WTC11 (cell line): ENCODE measurements around the gene SLC34A1.

Experiments used
- ATF1 ChIP-seq: sonication (generic); formaldehyde crosslinking; IDR thresholded peaks from 2 replicates; pipeline ENCODE4 v1.8.1; 2023; ENCODE audit warnings: mild to moderate bottlenecking, moderate library complexity, missing genetic modification reagents
- ATF3 ChIP-seq: sonication (generic); formaldehyde crosslinking; conservative IDR thresholded peaks from 2 replicates; pipeline ENCODE4 v1.8.1; 2022; ENCODE audit warnings: mild to moderate bottlenecking, missing genetic modification reagents
- CTCF ChIP-seq: fragments of 200-600 bp; IDR thresholded peaks from 2 replicates; pipeline ENCODE4 v1.8.0; 2022; ENCODE audit warnings: antibody characterized with exemption
- E2F4 ChIP-seq: sonication (generic); formaldehyde crosslinking; IDR thresholded peaks from 2 replicates; pipeline ENCODE4 v1.8.1; 2022; ENCODE audit warnings: low read depth, mild to moderate bottlenecking, moderate library complexity, missing genetic modification reagents, borderline replicate concordance
- ESRRA ChIP-seq: sonication (generic); formaldehyde crosslinking; IDR thresholded peaks from 2 replicates; pipeline ENCODE4 v1.8.1; 2022; ENCODE audit warnings: mild to moderate bottlenecking, missing genetic modification reagents, borderline replicate concordance
- ETV6 ChIP-seq: sonication (generic); formaldehyde crosslinking; IDR thresholded peaks from 2 replicates; pipeline ENCODE4 v1.8.1; 2022; ENCODE audit warnings: mild to moderate bottlenecking, missing genetic modification reagents
- GTF2I ChIP-seq: fragments of 250-450 bp; sonication (Bioruptor Pico); conservative IDR thresholded peaks from 2 replicates; pipeline ENCODE4 v1.4.0; 2021; ENCODE audit warnings: mild to moderate bottlenecking
- JUN ChIP-seq: sonication (generic); formaldehyde crosslinking; IDR thresholded peaks from 2 replicates; pipeline ENCODE4 v1.8.0; 2023; ENCODE audit warnings: mild to moderate bottlenecking, missing genetic modification reagents
- NFYB ChIP-seq: sonication (generic); formaldehyde crosslinking; conservative IDR thresholded peaks from 2 replicates; pipeline ENCODE4 v1.8.0; 2022; ENCODE audit warnings: low read depth, missing genetic modification reagents
- SP1 ChIP-seq: sonication (generic); formaldehyde crosslinking; conservative IDR thresholded peaks from 2 replicates; pipeline ENCODE4 v1.8.1; 2022; ENCODE audit warnings: missing genetic modification reagents
- ZMAT4 ChIP-seq: fragments of 250-450 bp; sonication (Bioruptor Pico); IDR thresholded peaks from 2 replicates; pipeline ENCODE4 v1.9.0; 2021; ENCODE audit warnings: mild to moderate bottlenecking
- ZNF138 ChIP-seq: sonication (generic); formaldehyde crosslinking; conservative IDR thresholded peaks from 2 replicates; pipeline ENCODE4 v1.8.1; 2022; ENCODE audit warnings: mild to moderate bottlenecking, moderate library complexity, missing genetic modification reagents
- ZNF317 ChIP-seq: sonication (generic); formaldehyde crosslinking; IDR thresholded peaks from 2 replicates; pipeline ENCODE4 v1.8.1; 2023; ENCODE audit warnings: low read depth, mild to moderate bottlenecking, moderate library complexity, missing genetic modification reagents, borderline replicate concordance

GRCh38 chr5:177423671-177424070, 39.4 kb downstream of the SLC34A1 start:
- TF ChIP-seq CTCF: no peak
- TF ChIP-seq ZMAT4 (CRISPR knock-in tag): no peak
- no peak for TF ChIP-seq JUN (CRISPR knock-in tag)
- TF ChIP-seq ATF1: no peak
- TF ChIP-seq ATF3 (CRISPR knock-in tag): no peak
- TF ChIP-seq ETV6: no peak
- no peak for TF ChIP-seq SP1 (CRISPR knock-in tag)
- TF ChIP-seq ESRRA: no peak
- no peak for TF ChIP-seq GTF2I (CRISPR knock-in tag)
- TF ChIP-seq ZNF138 (CRISPR knock-in tag): no peak
- no peak for TF ChIP-seq ZNF317 (CRISPR knock-in tag)
- no peak for TF ChIP-seq E2F4
- TF ChIP-seq NFYB (CRISPR knock-in tag): no peak
